ENCODE data around the gene AK5.
"Not testable (repeated sequence)": the region's sequence is repeated elsewhere in the genome, so short reads cannot be mapped to it uniquely, and the experiment has no call there.

AK5 gene

DNA sequence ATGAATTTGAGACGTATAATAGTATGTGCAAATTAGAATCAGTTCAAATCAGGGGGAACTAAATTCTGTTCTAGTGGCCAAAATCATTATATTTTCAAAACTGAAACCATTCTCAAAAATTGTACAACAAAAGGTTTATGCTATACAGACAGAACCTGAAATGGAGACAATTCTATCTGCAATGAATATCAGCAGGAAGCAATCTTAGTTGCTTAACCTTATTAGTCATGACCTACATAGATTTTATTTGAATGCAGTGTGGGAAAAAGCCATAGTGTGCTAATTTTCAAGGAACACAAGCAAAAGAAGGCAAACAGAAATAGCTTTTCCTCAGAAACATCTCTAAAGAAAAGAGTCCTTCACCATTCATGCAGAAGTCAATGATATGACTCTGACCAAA is 6.5 kb downstream of the AK5 start:
- no peak for DNase-seq (ENCODE audit: low read depth in 2 of 2)

GRCh38 chr1:77290576-77290975 is 8.8 kb downstream of the AK5 start:
- no peak for DNase-seq (ENCODE audit: low read depth in 2 of 2)

GRCh38 chr1:77292551-77292950 is 10.7 kb downstream of the AK5 start:
- DNase-seq (ENCODE audit: low read depth in 2 of 2), result no peak

- DNase-seq (ENCODE audit: low read depth in 2 of 2), result no peak
Observed at GRCh38 chr1:77300566-77300965, 18.7 kb downstream of the AK5 start.

DNA sequence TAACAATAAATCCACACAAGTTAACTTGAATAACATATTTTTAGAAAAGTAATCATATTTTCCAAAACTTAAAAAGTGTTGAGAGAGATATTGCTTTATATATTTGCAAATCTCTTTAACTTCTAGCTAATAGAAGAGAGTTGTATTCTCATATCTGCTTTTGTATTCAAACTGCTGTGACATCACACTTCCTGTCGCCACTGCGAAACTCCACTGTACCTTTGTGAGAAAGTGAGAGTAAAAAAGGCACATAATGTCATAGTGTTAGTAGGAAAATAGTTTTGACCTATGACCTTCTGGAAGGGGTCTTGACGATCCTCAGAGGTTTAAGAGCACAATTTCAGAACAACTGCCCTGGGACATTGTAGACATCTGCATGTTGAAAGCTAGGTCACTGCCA is 21.6 kb downstream of the AK5 start:
- no peak for DNase-seq (ENCODE audit: low read depth in 2 of 2)

GRCh38 chr1:77308889-77309621 is 27.2 kb downstream of the AK5 start:
- no peak for DNase-seq (ENCODE audit: low read depth in 2 of 2)

DNA sequence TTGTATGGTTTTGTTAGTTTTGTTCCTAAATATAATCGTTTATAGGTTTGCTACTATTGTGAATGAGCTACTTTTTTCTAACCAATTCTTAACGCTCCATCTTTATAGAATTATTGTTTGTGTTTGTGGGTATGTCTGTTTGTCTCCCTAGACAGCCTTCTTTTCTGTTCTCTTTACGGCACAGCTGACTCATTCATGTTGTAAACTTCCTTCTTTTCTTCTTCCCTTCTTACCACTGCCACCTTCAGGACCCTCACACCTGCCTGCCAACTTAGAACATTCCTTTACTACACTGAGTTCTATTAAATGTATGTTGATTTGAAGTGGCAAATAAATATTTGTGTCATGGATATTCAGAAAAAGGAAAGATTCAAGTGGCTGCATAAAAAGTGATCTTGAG is 29.1 kb downstream of the AK5 start:
- DNase-seq (ENCODE audit: low read depth in 2 of 2), result no peak

DNA sequence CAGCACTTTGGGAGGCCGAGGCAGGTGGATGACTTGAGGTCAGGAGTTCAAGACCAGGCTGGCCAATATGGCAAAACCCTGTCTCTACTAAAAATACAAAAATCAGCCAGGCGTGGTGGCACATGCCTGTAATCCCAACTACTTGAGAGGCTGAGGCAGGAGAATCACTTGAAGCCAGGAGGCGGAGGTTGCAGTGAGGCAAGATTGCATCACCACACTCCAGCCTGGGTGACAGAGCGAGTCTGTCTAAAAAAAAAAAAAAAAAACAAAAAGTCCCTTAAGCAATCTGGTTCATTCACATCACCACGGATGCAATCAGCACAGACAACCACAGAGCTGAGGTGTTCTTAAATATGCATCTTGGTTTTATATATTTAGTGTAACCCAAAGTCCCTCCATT is 30.5 kb downstream of the AK5 start:
- not testable (repeated sequence) for DNase-seq (ENCODE audit: low read depth in 2 of 2)

GRCh38 chr1:77313491-77313890 is 31.7 kb downstream of the AK5 start:
- peak; percentile 3 to 11 for DNase-seq (ENCODE audit: low read depth in 2 of 2)

- DNase-seq (ENCODE audit: low read depth in 2 of 2), result no peak
Observed at GRCh38 chr1:77316006-77316405, 34.2 kb downstream of the AK5 start.

DNA sequence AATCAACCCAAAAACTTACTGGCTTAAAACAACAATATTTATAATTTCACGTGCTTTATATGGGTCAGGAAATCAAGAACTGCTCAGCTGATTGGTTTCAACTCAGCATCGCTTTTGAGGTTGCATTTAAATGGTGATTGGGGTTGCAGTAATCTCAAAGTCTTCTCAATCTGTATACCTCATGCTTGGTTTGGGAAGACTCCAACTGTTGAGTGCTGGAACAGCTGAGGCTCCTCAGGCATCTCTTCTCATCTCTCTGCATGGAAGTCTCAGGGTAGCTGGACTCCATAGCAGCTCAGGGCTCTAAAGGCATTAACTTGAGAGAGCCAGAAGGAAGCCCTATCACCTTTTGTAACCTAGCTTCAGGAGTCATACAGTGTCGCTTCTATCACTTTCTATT is 35.1 kb downstream of the AK5 start:
- DNase-seq (ENCODE audit: low read depth in 2 of 2), result no peak

DNA sequence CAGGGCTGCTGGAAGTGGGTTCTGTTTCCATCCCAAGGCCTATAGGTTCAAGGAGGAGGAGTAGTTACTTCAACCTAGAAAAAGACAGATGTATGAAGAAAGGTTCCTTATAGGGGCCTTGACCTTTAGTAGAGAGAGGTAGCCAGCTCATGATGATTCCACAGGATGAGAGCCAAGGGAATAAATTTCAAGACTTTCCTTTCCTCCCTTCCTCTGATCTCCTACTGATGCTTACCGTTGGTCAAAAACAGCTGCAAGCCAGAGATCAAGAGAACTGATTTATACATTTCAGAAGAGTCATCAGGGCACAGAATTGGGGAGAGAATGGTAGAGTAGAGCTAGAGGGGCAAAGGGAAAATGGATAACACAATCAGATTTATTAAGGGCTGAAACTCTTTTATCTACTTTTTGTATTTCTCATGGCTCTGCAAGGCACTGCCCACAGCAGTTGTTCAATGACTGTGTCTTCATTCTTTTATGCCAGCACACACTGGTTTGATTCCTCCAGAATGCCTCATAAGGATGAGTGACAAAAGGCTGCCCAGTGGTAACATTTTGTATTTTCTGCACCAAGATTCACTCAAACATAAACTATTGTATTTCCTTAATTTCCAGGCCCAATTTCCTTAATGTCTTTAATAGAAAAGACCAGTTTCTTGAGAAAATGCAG is 37.4 kb downstream of the AK5 start:
- no peak for DNase-seq (ENCODE audit: low read depth in 2 of 2)

DNA sequence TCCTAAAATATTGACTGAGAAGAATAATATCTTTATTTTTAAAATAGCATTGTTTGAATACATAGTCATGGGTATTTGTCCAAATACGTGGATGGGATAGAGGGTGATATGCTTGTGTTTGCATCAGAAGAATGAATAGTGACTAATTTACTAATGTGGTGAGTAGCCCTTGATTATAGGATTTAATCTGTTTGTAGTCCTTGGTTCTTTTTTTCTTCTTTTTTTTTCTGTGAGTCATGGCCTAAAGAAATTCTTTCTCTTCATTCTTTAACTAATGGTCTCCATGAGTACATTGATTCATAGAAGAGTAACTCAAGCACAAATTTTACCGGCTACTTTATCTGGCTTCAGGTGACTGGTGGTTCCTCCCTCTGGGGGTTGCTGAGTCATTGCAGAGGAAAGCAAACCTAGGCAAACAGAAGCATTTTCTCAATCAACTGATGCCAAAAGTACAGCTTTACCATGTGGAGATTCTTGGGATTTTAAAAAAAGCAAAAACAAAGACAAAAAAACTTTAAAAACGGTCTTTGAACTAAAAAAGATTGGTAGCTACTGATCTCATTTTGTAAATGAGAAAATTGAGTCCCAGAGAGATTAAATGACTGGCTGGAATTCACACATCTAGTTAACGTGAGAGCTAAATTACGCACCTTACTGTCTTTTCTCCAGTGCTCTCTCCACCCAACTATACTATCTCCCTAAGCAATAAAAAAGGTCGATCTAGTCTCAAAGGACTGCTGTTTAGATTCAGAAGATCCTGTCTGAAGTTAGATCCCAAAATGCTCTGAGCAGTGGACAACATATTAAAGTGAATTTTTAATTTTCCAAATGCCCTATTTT is 40.5 kb downstream of the AK5 start:
- no peak for DNase-seq (ENCODE audit: low read depth in 2 of 2)

DNA sequence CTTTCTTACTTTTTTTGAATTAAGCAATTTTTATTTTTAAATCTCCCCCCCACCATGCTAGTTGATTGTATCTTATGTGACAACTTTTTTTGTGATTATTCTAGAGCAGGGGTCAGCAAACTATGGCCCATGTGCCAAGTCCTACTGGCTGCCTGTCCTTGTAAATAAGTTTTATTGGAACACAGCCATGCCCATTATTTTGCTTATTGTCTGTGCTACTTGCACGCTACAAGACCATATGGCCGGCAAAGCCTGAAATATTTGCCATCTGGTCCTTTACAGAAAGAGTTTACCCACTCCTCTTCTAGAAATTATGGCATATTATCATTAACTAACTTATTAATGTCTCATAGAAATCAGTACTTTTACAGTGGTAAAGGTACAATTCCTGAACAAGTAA is 51.7 kb downstream of the AK5 start:
- no peak for DNase-seq (ENCODE audit: low read depth in 2 of 2)

- DNase-seq (ENCODE audit: low read depth in 2 of 2), result no peak
Observed at GRCh38 chr1:77336729-77337128, 54.9 kb downstream of the AK5 start.

- DNase-seq (ENCODE audit: low read depth in 2 of 2), result no peak
Observed at GRCh38 chr1:77339326-77339725, 57.5 kb downstream of the AK5 start.

DNA sequence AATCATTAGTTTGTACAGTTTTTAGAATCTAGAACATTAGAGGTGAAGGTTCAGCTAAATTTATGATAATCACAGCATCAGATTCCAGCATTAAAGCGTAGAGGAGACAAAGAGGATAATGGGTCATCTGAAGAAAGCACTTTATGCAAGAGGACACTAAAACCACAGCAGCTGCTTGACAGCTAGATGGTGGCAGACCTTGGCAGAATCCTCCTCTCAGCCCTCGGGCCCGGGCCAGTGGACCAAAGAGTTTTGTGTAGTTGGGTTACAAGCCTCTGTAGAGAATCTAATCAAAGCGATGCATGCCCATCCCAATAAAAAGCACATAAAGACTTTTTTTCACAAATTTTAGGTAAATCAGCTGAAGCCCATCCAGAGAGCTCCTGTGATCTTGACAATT is 59.4 kb downstream of the AK5 start:
- DNase-seq (ENCODE audit: low read depth in 2 of 2), result no peak

DNA sequence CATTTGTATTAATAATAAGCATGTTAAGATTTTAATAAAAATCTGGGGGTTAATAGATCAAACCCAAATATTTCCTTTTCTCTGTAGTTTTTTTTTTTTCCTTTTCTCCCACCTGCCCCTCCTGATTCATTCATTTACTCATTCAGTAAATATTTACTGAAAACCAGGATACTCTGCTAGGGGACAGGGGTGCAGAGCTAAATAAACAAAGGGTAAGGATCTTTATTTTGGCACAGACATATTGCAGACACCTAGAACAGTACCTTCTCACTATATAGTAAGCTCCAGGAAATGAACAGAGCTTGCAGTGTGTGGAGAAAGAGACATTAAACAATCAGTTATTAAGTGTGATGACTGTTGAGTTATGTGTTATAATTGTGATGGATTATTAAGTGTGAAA is 60.9 kb downstream of the AK5 start:
- DNase-seq (ENCODE audit: low read depth in 2 of 2), result no peak

GRCh38 chr1:77347646-77348045 is 65.8 kb downstream of the AK5 start:
- DNase-seq (ENCODE audit: low read depth in 2 of 2), result peak in 1 of 2 experiments; percentile 4

GRCh38 chr1:77348549-77348948 is 66.7 kb downstream of the AK5 start:
- no peak for DNase-seq (ENCODE audit: low read depth in 2 of 2)

DNA sequence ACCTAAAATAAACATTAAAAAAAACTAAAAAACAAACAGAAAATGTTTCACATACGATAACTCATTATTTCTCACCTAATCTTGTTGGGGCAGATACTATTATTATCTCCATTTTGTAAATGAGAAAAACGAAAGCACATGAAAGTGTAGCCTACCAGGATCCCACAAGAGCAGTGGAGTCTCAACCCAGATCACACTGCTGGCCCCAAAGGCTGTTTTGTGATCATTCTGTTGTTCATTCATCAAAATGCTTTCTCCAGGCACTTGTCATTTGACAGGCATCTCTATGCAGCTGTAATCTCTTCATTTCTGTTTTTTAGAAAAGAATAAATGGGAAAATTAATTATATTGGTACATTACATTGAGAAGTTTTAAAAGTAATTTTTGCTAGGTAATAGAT is 67.5 kb downstream of the AK5 start:
- no peak for DNase-seq (ENCODE audit: low read depth in 2 of 2)

- DNase-seq (ENCODE audit: low read depth in 2 of 2), result no peak
Observed at GRCh38 chr1:77350012-77350770, 68.4 kb downstream of the AK5 start.

All from stimulated activated CD4-positive, alpha-beta T cell treated with anti-CD3 and anti-CD28 coated beads, Interleukin-12 subunit alpha, Interleukin-12 subunit beta, amount 100 ng/mL, for 24 hours (primary cell).